ENCODE data around the gene PLCL2. TPM values are rescaled to one million over a fixed set of nuclear protein-coding genes. Genes with fewer than 3 reads are reported as not detected.

Gene PLCL2
- total RNA-seq, 4 donors from 2014 or later: 18.1 to 31.3 (median 27.7) TPM

DNA sequence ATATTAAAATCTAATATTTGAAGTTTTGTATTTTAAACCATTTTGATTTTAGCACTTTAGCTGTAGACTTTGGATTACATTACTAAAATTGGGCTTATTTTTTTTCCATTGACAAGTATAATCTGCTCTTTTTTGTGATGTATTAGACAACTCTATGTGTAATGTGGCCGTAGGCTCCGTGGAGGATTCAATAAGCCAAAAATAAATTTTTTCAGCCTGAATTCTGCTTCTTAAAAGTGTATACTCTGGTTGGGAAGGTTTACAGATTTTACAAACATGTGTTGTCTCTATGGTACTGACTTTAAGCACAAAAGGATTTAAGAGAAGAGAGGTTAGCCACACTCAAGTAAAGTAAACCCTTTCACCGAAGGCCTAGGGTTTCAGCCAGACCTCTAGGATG is 110.8 kb downstream of the PLCL2 start:
- TF ChIP-seq, protein P1, sequence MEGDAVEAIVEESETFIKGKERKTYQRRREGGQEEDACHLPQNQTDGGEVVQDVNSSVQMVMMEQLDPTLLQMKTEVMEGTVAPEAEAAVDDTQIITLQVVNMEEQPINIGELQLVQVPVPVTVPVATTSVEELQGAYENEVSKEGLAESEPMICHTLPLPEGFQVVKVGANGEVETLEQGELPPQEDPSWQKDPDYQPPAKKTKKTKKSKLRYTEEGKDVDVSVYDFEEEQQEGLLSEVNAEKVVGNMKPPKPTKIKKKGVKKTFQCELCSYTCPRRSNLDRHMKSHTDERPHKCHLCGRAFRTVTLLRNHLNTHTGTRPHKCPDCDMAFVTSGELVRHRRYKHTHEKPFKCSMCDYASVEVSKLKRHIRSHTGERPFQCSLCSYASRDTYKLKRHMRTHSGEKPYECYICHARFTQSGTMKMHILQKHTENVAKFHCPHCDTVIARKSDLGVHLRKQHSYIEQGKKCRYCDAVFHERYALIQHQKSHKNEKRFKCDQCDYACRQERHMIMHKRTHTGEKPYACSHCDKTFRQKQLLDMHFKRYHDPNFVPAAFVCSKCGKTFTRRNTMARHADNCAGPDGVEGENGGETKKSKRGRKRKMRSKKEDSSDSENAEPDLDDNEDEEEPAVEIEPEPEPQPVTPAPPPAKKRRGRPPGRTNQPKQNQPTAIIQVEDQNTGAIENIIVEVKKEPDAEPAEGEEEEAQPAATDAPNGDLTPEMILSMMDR (IDR thresholded peaks at IDR 0.05; ENCODE audit: low read depth): no peak

DNA sequence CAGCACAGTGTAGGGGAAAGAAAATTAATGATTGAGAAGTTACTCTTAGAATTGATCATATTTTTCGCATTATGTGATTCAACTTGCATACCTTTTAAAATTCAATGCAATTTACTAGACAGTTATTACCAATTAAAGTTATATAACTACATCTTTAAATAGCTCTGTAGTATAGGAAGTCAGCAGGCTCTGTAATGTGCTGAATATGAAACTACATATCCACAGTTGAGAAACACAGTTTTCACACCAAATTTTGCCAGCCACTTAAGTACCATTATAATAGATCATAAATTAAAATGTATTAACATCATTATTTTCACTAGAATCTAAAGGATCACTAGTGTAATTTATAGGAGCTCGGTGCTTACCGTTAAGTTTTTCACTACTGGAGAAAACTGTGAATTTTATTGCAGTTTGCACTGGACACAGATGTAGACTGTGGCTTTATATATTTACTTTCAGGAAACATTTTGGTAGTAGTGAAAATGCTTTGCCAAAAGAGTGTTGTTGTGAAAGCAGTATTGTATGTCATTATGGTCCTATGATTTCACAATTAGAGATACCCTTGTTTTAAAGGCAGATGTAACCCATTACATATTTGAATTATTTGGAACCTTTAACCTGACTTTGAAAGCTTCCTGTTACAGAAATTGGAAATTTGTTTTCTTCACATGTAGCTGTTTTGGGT is 113.6 kb downstream of the PLCL2 start:
- TF ChIP-seq, protein P1 (IDR thresholded peaks at IDR 0.05; ENCODE audit: low read depth): no peak

DNA sequence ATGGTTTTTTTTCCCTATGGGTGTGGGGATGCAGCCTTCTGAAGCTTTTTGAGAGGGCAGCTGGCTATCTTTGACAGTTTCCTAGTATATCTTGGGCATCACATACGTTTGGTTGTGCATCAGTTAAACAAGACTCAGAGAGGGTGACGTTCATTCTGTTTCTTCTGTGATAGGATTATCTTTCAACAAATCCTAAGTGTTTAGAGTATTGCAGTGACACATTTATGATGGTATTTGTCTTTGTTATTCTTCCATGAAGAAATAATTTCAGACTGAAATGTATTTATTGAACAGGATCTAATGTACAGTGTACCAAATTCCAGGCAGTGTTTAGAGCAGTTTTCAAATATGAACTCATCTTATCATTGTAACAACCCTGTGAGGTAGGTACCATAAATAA is 114.4 kb downstream of the PLCL2 start:
- TF ChIP-seq, protein P1 (IDR thresholded peaks at IDR 0.05; ENCODE audit: low read depth): no peak

DNA sequence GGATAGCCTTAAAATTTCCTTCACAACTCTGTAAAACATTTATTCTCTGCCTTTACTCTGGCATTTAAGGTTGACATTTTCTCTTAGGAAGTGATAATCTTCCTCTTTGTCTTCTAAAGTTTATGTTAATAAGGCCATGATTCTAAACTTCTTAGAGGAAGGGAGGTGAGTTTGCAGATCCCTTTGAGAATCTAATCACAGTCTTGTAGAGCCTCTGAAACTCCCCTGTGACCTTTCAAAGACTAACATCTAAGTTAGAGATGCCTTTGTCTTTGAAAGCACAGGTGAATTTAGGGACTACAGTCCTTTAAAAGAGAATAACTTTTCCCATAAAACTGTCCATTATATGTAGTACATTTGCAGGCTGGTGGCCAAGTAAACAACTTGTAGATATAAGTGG is 115.1 kb downstream of the PLCL2 start:
- TF ChIP-seq, protein P1 (IDR thresholded peaks at IDR 0.05; ENCODE audit: low read depth): no peak

DNA sequence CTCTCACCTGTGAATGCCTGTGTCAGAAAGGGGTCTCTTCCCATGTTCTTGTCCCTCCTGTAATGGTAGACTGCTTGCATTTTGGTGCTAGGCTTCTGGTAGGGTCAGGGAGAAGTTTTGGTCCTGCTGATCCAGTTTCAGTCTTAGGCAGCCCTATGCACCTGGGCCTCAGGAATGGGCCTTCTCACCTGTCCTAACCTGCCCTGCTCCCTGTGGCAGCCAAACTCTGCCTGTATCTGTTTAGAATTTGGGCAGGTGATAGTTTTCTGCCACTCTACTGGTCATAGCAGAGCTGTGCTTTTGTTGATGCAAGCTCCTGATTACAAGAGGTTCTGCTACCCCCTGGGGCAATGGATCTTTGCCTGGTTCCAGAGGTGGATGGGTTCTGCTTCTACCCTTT is 118.7 kb downstream of the PLCL2 start:
- TF ChIP-seq, protein P1 (IDR thresholded peaks at IDR 0.05; ENCODE audit: low read depth): no peak

DNA sequence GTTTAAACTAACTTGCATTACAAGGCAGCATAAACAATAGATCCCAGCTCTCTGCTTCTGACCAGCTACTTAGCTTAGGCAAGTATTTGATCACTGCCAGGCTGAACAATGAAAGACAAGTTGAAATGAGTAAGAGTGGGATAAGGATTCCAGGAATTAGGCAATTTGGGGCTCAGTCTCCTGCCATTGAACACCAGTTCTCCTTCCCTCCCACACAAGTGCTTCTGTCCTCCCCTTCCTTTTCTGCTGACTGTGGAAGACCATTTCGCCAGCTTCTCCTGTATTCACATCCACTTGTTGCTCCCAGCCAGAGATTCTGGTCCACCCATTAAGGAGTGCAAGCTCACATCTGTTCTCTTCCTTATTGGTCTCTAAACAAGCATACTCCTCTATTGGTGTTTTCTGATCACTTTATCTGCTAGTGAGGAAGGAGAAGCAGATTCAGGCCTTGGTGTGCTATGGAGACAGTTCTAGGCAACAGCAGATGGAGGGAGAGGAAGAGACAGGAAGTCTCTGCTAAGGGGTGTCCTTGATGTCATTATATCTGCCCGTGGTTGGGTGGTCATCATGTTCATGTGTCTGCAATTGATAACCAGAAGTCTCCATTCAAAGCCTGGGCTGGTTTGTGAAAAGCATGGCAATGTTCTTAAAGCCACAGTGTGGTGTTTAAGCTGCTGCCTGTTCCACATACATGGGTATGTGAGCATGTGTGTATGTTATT is 121.5 kb downstream of the PLCL2 start:
- TF ChIP-seq, protein P1 (IDR thresholded peaks at IDR 0.05; ENCODE audit: low read depth): no peak

DNA sequence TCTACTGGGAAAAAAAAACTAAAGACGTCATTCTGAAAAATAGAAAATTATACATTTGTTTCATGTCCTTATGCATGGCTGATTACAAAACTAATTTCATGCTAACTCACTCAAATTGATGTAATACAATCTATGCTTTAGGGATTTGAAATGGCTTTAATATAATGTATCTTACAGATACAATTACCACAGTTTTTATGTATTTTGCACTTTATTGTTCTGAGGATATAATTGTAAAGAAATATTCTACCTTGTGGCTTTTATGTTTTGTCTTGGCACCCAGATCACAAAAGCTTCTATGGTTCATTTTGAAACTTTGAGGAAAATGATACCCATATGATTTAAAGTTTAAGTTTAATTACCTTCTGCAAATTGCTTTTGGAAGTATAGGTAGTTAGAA is 122.5 kb downstream of the PLCL2 start:
- TF ChIP-seq, protein P1 (IDR thresholded peaks at IDR 0.05; ENCODE audit: low read depth): no peak

Data from subcutaneous adipose tissue (tissue), 4 donors.